ENCODE measurements around the gene ATP6V0D1. TPM values are rescaled to one million over a fixed set of nuclear protein-coding genes. Genes with fewer than 3 reads are reported as not detected.

Gene ATP6V0D1
- total RNA-seq, 3 donors from 2014 or later = 101 to 122 (median 104) TPM

DNA sequence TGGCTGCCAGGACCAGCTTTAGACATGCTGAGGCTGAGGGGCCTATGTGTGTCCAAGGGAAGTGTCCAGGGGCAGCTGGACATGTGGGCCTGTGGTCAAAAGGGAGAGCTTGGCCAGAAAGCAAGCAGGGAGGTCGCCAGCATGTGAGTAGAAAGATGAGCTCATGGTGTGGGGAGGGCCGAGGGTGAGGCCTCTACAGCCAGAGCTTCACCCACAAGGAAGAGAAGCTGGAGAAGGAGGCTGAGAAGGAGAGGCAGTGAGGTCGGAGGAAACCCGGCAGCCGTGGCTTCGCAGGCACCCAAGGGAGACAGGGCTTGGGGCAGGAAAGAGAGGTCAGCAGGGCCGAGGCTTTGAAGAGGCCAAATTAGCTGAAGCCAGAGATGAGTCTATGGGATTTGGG lies 54.0 kb downstream of the ATP6V0D1 start:
- H3K36me3 ChIP-seq = no peaks in the 10 kb centered on the region
- TF ChIP-seq POLR2AphosphoS5 (IDR thresholded peaks at IDR 0.05) (peak in 1 of 3 donors; percentile 12), POLR2A (IDR thresholded peaks at IDR 0.05) (no peak)
- TF ChIP-seq, protein P1, sequence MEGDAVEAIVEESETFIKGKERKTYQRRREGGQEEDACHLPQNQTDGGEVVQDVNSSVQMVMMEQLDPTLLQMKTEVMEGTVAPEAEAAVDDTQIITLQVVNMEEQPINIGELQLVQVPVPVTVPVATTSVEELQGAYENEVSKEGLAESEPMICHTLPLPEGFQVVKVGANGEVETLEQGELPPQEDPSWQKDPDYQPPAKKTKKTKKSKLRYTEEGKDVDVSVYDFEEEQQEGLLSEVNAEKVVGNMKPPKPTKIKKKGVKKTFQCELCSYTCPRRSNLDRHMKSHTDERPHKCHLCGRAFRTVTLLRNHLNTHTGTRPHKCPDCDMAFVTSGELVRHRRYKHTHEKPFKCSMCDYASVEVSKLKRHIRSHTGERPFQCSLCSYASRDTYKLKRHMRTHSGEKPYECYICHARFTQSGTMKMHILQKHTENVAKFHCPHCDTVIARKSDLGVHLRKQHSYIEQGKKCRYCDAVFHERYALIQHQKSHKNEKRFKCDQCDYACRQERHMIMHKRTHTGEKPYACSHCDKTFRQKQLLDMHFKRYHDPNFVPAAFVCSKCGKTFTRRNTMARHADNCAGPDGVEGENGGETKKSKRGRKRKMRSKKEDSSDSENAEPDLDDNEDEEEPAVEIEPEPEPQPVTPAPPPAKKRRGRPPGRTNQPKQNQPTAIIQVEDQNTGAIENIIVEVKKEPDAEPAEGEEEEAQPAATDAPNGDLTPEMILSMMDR (IDR thresholded peaks at IDR 0.05) = no peak
- no peaks in the 10 kb centered on the region for H3K27me3 ChIP-seq
- no peak overlapping the region for H3K4me3 ChIP-seq
- peaks cover 4 to 14% of the 10 kb centered on the region in 2 donors for H3K4me1 ChIP-seq
- intact Hi-C loops (cut with DNase I; ENCODE audit: low total_unique reads) = no loop called here
- H3K27ac ChIP-seq = peak overlapping the region; percentile 10 to 42
- DNase-seq (ENCODE audit: low spot score in 2 of 2) = no peak
- H3K9me3 ChIP-seq = no peaks in the 10 kb centered on the region

DNA sequence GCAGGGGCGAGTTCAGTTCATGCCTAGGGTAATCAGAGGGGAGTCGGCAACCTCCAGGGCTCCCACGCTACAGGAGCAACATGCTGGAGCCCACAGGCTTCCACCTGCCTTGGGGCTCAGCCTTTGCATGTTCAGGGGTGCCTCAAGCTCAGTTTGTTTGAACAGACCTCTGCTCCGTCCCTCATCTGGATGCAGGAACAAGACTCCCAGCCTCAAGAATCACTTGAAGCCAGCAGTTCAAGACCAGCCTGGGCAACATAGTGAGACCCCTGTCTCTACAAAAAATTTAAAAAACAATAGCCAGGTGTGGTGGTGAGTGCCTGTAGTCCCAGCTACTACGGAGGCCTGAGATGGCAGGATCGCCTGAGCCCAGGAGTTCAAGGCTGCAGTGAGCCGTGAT lies 54.9 kb downstream of the ATP6V0D1 start:
- Histone ChIP-seq H3K27ac (peak overlapping the region; percentile 30 to 42), H3K4me3 (no peak overlapping the region), H3K27me3 (no peaks in the 10 kb centered on the region), H3K4me1 (peaks cover 4 to 14% of the 10 kb centered on the region in 2 donors), H3K9me3 (no peaks in the 10 kb centered on the region), H3K36me3 (no peaks in the 10 kb centered on the region)
- intact Hi-C loops (cut with DNase I; ENCODE audit: low total_unique reads) = no loop called here
- no peak for DNase-seq (ENCODE audit: low spot score in 2 of 2)
- TF ChIP-seq POLR2AphosphoS5 (IDR thresholded peaks at IDR 0.05) = no peak
- no peak for TF ChIP-seq POLR2A (IDR thresholded peaks at IDR 0.05)
- TF ChIP-seq, protein P1 (IDR thresholded peaks at IDR 0.05) = no peak

DNA sequence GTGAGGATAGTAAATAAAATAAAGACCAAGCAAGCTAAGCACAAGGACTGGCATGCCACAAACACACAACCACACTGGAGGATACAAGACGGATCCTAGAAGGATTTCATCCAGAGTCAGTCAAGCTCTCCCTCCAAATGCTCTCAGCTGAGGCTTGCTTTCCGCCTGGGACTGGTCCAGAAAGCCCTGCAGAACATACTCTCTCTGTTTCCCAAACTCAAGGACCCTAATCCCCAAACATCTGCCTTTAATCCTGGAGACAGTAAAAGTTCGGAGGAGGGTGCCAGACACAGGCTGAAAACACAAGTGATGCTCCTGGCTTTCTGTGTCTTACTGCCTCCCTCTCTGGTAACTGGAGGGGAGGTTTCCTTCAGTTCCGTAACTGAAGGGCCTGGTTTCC lies 55.4 kb downstream of the ATP6V0D1 start:
- Histone ChIP-seq H3K4me1 (peaks cover 4 to 14% of the 10 kb centered on the region in 2 donors), H3K4me3 (no peak overlapping the region), H3K36me3 (no peaks in the 10 kb centered on the region), H3K27ac (peak overlapping the region in 1 of 2 donors; percentile 30), H3K9me3 (no peaks in the 10 kb centered on the region), H3K27me3 (no peaks in the 10 kb centered on the region)
- TF ChIP-seq, protein P1 (IDR thresholded peaks at IDR 0.05) = no peak
- TF ChIP-seq POLR2AphosphoS5 (IDR thresholded peaks at IDR 0.05) (no peak), POLR2A (IDR thresholded peaks at IDR 0.05) (no peak)
- intact Hi-C loops (cut with DNase I; ENCODE audit: low total_unique reads) = no loop called here
- DNase-seq (ENCODE audit: low spot score in 2 of 2) = no peak

DNA sequence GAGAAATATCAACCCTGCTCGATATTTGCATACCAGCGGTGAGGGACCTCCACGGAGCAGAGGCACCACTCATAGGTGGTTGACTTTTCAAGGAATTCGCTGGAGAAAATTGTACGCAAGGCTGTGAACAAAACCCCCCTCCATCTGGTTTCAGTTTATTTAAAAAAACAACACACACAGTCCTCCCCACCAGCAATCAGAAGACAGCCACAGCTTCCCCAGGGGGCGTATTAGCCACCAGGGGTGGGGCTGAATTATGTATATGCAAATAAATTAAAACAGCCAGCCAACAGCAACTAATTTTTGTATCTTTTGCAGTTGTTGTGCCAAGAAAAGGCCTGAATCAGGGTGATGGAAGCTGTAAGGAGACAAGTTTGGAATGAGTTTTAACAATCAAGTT lies 55.9 kb downstream of the ATP6V0D1 start:
- intact Hi-C loops (cut with DNase I; ENCODE audit: low total_unique reads) = no loop called here
- H3K27me3 ChIP-seq = no peaks in the 10 kb centered on the region
- peaks cover 4 to 14% of the 10 kb centered on the region in 2 donors for H3K4me1 ChIP-seq
- no peak overlapping the region for H3K27ac ChIP-seq
- no peak for DNase-seq (ENCODE audit: low spot score in 2 of 2)
- H3K9me3 ChIP-seq = no peaks in the 10 kb centered on the region
- no peak for TF ChIP-seq POLR2A (IDR thresholded peaks at IDR 0.05)
- TF ChIP-seq, protein P1 (IDR thresholded peaks at IDR 0.05) = no peak
- no peak for TF ChIP-seq POLR2AphosphoS5 (IDR thresholded peaks at IDR 0.05)
- H3K36me3 ChIP-seq = no peaks in the 10 kb centered on the region
- H3K4me3 ChIP-seq = no peak overlapping the region

DNA sequence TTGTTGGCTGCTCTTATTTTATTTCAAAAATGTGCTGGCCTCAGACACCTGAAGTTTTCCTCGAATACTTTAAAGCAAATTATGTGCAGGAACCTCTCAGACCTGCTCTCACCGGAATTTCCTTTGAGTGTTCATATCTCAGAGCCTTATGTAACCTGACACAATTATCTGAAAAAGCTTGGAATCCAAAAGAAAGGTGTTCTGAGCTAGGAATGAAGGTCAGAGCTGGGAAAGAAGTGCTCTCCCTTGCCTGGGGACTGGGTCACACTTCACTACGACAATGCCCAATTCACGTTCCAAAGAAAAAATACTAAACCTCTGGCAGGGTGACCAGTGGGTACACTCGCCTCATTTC lies 56.7 kb downstream of the ATP6V0D1 start:
- Histone ChIP-seq H3K4me1 (peaks cover 4 to 14% of the 10 kb centered on the region in 2 donors), H3K4me3 (no peak overlapping the region), H3K36me3 (no peaks in the 10 kb centered on the region), H3K27me3 (no peaks in the 10 kb centered on the region), H3K27ac (peak overlapping the region; percentile 2 to 21), H3K9me3 (no peaks in the 10 kb centered on the region)
- no peak for TF ChIP-seq POLR2A (IDR thresholded peaks at IDR 0.05)
- TF ChIP-seq POLR2AphosphoS5 (IDR thresholded peaks at IDR 0.05) = no peak
- TF ChIP-seq, protein P1 (IDR thresholded peaks at IDR 0.05) = no peak
- intact Hi-C loops (cut with DNase I; ENCODE audit: low total_unique reads) = no loop called here
- DNase-seq (ENCODE audit: low spot score in 2 of 2) = no peak
